ENCODE measurements around the gene RAP1GDS1. TPM values are rescaled to one million over a fixed set of nuclear protein-coding genes. Genes with fewer than 3 reads are reported as not detected.
"Not testable (repeated sequence)": the region's sequence is repeated elsewhere in the genome, so short reads cannot be mapped to it uniquely, and the experiment has no call there.

The RAP1GDS1 gene
- total RNA-seq, 1 experiment from 2014 or later, result 141 TPM

DNA sequence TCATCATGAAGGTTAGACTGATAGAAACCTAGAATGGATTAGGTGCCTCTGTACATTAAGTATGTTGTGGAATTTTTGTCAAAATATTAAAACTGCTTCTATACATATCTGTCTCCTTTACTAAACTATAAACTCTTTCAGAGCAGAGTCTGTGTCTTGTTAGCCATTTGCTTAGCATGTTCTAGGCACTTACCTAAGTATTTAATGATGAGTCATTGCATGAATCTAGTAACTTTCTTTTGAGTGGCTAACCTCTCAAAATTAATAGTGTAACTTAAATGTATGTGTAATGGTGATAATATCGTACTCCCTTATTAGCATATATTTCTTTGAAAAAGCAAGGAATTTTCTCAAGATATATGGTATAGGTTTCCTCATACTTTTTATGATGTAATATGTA, 57.8 kb downstream of the RAP1GDS1 start:
- H3K9ac ChIP-seq (ENCODE audit: low read length), result no peak overlapping the region
- no peaks in the 10 kb centered on the region for H3K27me3 ChIP-seq (ENCODE audit: low read length)
- peaks cover 31% of the 10 kb centered on the region for H3K36me3 ChIP-seq (ENCODE audit: insufficient read depth, low read length)
- DNase-seq, result no peak
- no peaks in the 10 kb centered on the region for H3K9me2 ChIP-seq (replicated peaks; ENCODE audit: insufficient read depth, low read length)
- no peak overlapping the region for H3K4me2 ChIP-seq (ENCODE audit: low read depth, low read length, poor library complexity, severe bottlenecking)
- H3K9me3 ChIP-seq (ENCODE audit: low read length), result peaks cover 17% of the 10 kb centered on the region; the same call in 1 of the 2 replicates
- H3K4me3 ChIP-seq (ENCODE audit: low read length), result no peak overlapping the region
- no peak overlapping the region for H2AFZ ChIP-seq (ENCODE audit: low read length)
- H3K79me2 ChIP-seq (ENCODE audit: low read length), result peaks cover 52% of the 10 kb centered on the region
- no peaks in the 10 kb centered on the region for H4K20me1 ChIP-seq (ENCODE audit: insufficient read depth, low read depth, low read length)
- H3K4me1 ChIP-seq (ENCODE audit: low read length), result no peaks in the 10 kb centered on the region
- no peak overlapping the region for H3K27ac ChIP-seq (ENCODE audit: low read length)

DNA sequence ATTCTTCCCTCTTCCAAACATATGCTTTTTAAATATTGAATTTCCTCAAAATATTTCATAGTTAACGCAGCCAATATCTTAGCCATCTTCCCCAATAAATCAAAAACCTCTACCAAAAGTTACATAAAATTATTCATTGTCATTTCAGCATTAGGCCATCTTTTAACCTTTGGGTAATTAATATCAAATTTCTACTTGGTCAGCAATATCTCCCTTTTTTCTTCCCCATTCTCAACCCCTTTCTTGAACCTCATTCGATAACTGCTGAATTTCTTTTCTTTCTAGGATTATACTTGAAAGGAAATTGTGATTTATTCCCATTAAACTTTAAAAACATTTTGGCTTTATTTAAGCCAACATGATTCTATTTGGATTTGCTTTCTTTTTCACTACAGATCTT, 65.0 kb downstream of the RAP1GDS1 start:
- Histone ChIP-seq H3K36me3 (ENCODE audit: insufficient read depth, low read length) (peaks cover 14% of the 10 kb centered on the region; the same call in 1 of the 2 replicates), H3K79me2 (ENCODE audit: low read length) (peaks cover 35% of the 10 kb centered on the region), H3K27ac (ENCODE audit: low read length) (no peak overlapping the region), H3K9ac (ENCODE audit: low read length) (no peak overlapping the region), H3K4me3 (ENCODE audit: low read length) (no peak overlapping the region), H3K9me2 (replicated peaks; ENCODE audit: insufficient read depth, low read length) (no peaks in the 10 kb centered on the region), H4K20me1 (ENCODE audit: insufficient read depth, low read depth, low read length) (no peaks in the 10 kb centered on the region), H3K4me1 (ENCODE audit: low read length) (no peaks in the 10 kb centered on the region), H3K4me2 (ENCODE audit: low read depth, low read length, poor library complexity, severe bottlenecking) (no peak overlapping the region), H2AFZ (ENCODE audit: low read length) (no peak overlapping the region), H3K9me3 (ENCODE audit: low read length) (peaks cover 14% of the 10 kb centered on the region), H3K27me3 (ENCODE audit: low read length) (no peaks in the 10 kb centered on the region)
- DNase-seq, result no peak

- H2AFZ ChIP-seq (ENCODE audit: low read length), result no peak overlapping the region
- H3K27ac ChIP-seq (ENCODE audit: low read length), result no peak overlapping the region
- H3K27me3 ChIP-seq (ENCODE audit: low read length), result no peaks in the 10 kb centered on the region
- peaks cover 49% of the 10 kb centered on the region for H3K79me2 ChIP-seq (ENCODE audit: low read length)
- peaks cover 14% of the 10 kb centered on the region for H3K9me3 ChIP-seq (ENCODE audit: low read length)
- H3K9ac ChIP-seq (ENCODE audit: low read length), result no peak overlapping the region
- no peak for DNase-seq
- H3K4me2 ChIP-seq (ENCODE audit: low read depth, low read length, poor library complexity, severe bottlenecking), result no peak overlapping the region
- no peaks in the 10 kb centered on the region for H3K9me2 ChIP-seq (replicated peaks; ENCODE audit: insufficient read depth, low read length)
- peaks cover 7% of the 10 kb centered on the region for H3K4me1 ChIP-seq (ENCODE audit: low read length)
- no peak overlapping the region for H3K4me3 ChIP-seq (ENCODE audit: low read length)
- peaks cover 14% of the 10 kb centered on the region; the same call in 1 of the 2 replicates for H3K36me3 ChIP-seq (ENCODE audit: insufficient read depth, low read length)
- no peaks in the 10 kb centered on the region for H4K20me1 ChIP-seq (ENCODE audit: insufficient read depth, low read depth, low read length)
Measured at GRCh38 chr4:98327694-98328093, 66.5 kb downstream of the RAP1GDS1 start.

DNA sequence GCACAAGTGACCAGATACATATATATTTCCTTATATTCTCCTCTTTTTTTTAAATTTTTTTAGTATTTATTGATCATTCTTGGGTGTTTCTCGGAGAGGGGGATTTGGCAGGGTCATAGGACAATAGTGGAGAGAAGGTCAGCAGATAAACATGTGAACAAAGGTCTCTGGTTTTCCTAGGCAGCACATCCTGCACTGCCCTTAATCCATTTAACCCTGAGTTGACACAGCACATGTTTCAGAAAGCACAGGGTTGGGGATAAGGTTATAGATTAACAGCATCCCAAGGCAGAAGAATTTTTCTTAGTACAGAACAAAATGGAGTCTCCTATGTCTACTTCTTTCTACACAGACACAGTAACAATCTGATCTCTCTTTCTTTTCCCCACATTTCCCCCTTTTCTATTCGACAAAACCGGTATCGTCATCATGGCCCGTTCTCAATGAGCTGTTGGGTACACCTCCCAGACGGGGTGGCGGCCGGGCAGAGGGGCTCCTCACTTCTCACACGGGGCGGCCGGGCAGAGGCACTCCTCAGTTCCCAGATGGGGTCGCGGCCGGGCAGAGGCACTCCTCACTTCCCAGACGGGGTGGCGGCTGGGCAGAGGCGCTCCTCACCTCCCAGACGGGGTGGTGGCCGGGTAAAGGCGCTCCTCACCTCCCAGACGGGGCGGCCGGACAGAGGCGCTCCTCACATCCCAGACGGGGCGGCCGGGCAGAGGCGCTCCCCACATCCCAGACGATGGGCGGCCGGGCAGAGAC, 68.9 kb downstream of the RAP1GDS1 start:
- not testable (repeated sequence) for H3K27ac ChIP-seq (ENCODE audit: low read length); H3K27me3 ChIP-seq (ENCODE audit: low read length); H2AFZ ChIP-seq (ENCODE audit: low read length); H3K4me1 ChIP-seq (ENCODE audit: low read length); H3K9ac ChIP-seq (ENCODE audit: low read length); H3K4me2 ChIP-seq (ENCODE audit: low read depth, low read length, poor library complexity, severe bottlenecking); H3K9me2 ChIP-seq (replicated peaks; ENCODE audit: insufficient read depth, low read length); H3K4me3 ChIP-seq (ENCODE audit: low read length); H4K20me1 ChIP-seq (ENCODE audit: insufficient read depth, low read depth, low read length); DNase-seq
- peaks cover 72% of the 10 kb centered on the region for H3K79me2 ChIP-seq (ENCODE audit: low read length)
- H3K36me3 ChIP-seq (ENCODE audit: insufficient read depth, low read length), result peaks cover 14% of the 10 kb centered on the region; the same call in 1 of the 2 replicates
- H3K9me3 ChIP-seq (ENCODE audit: low read length), result peaks cover 14% of the 10 kb centered on the region

GRCh38 chr4:98332017-98332416, 70.8 kb downstream of the RAP1GDS1 start:
- Histone ChIP-seq H2AFZ (ENCODE audit: low read length) (no peak overlapping the region), H3K9me2 (replicated peaks; ENCODE audit: insufficient read depth, low read length) (no peaks in the 10 kb centered on the region), H3K9ac (ENCODE audit: low read length) (no peak overlapping the region), H3K4me3 (ENCODE audit: low read length) (no peak overlapping the region), H4K20me1 (ENCODE audit: insufficient read depth, low read depth, low read length) (no peaks in the 10 kb centered on the region), H3K4me1 (ENCODE audit: low read length) (peaks cover 7% of the 10 kb centered on the region), H3K36me3 (ENCODE audit: insufficient read depth, low read length) (peaks cover 14% of the 10 kb centered on the region; the same call in 1 of the 2 replicates), H3K27ac (ENCODE audit: low read length) (peak overlapping the region; percentile 17; the same call in 1 of the 2 replicates), H3K9me3 (ENCODE audit: low read length) (peaks cover 14% of the 10 kb centered on the region), H3K79me2 (ENCODE audit: low read length) (peaks cover 80% of the 10 kb centered on the region), H3K27me3 (ENCODE audit: low read length) (no peaks in the 10 kb centered on the region), H3K4me2 (ENCODE audit: low read depth, low read length, poor library complexity, severe bottlenecking) (no peak overlapping the region)
- no peak for DNase-seq

DNA sequence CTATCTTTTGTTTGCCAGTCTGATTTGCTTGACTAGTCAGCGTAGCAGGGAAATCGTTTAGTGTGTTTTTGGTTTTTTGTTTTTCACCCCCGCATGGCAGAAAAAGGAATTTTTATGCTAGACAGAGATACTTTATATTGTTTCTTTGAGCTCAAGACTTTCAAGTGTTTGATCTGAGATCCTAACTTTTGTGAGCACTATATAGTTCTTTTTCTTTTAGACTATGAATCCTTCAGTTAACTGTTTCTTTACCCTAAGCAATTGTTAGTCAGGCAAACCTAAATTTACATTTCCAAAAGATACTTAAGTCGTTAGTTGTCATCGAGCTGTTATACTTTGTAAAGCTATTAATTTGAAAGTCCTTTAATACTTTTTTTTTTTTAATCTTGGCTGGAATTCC, 73.3 kb downstream of the RAP1GDS1 start:
- Histone ChIP-seq H3K27ac (ENCODE audit: low read length) (no peak overlapping the region), H3K4me2 (ENCODE audit: low read depth, low read length, poor library complexity, severe bottlenecking) (no peak overlapping the region), H4K20me1 (ENCODE audit: insufficient read depth, low read depth, low read length) (no peaks in the 10 kb centered on the region), H3K4me3 (ENCODE audit: low read length) (no peak overlapping the region), H3K4me1 (ENCODE audit: low read length) (peaks cover 7% of the 10 kb centered on the region), H3K9me2 (replicated peaks; ENCODE audit: insufficient read depth, low read length) (no peaks in the 10 kb centered on the region), H3K36me3 (ENCODE audit: insufficient read depth, low read length) (no peaks in the 10 kb centered on the region; the same call in 1 of the 2 replicates), H3K27me3 (ENCODE audit: low read length) (no peaks in the 10 kb centered on the region), H2AFZ (ENCODE audit: low read length) (no peak overlapping the region), H3K9me3 (ENCODE audit: low read length) (no peaks in the 10 kb centered on the region), H3K9ac (ENCODE audit: low read length) (no peak overlapping the region), H3K79me2 (ENCODE audit: low read length) (peaks cover 80% of the 10 kb centered on the region)
- no peak for DNase-seq

DNA sequence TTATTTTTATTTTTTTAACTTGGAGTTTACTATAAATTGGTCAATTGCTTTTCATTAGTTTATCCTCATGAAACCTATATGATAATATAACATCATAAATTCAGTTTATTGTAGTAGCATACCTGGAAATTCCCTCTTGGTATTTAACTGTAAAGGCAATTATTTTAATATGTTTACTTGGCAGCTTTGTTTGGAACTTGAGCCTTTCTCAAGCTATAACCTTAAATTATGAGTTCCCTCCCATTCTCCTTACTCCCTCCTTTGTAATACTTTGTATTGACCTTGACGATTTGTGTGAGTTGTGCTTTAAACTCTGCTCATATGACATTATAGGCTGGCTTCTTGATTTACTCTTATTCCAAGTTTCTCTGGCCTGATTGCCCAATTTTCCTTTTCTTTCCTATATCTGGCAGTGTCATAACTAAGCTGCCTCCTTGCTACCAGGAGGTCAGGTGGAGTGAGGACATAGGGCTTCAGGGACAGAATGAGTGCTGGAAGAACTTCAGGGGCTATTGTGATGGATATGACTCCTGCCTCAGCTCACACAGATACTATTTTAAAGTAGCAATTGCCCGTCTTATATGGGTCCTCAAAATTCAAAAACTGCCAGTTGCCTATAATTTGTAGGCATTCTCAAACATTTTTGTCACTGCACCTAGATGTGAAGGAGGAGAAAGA, 77.7 kb downstream of the RAP1GDS1 start:
- Histone ChIP-seq H3K4me3 (ENCODE audit: low read length) (no peak overlapping the region), H3K79me2 (ENCODE audit: low read length) (peaks cover 93% of the 10 kb centered on the region), H3K4me1 (ENCODE audit: low read length) (peaks cover 9% of the 10 kb centered on the region), H3K27me3 (ENCODE audit: low read length) (no peaks in the 10 kb centered on the region), H2AFZ (ENCODE audit: low read length) (no peak overlapping the region), H3K27ac (ENCODE audit: low read length) (no peak overlapping the region), H3K9me2 (replicated peaks; ENCODE audit: insufficient read depth, low read length) (no peaks in the 10 kb centered on the region), H3K9me3 (ENCODE audit: low read length) (no peaks in the 10 kb centered on the region), H3K4me2 (ENCODE audit: low read depth, low read length, poor library complexity, severe bottlenecking) (no peak overlapping the region), H3K36me3 (ENCODE audit: insufficient read depth, low read length) (peaks cover 12% of the 10 kb centered on the region; the same call in 1 of the 2 replicates), H4K20me1 (ENCODE audit: insufficient read depth, low read depth, low read length) (no peaks in the 10 kb centered on the region), H3K9ac (ENCODE audit: low read length) (no peak overlapping the region)
- no peak for DNase-seq

- H3K9ac ChIP-seq (ENCODE audit: low read length), result no peak overlapping the region
- H3K4me3 ChIP-seq (ENCODE audit: low read length), result no peak overlapping the region
- H3K9me2 ChIP-seq (replicated peaks; ENCODE audit: insufficient read depth, low read length), result no peaks in the 10 kb centered on the region
- H4K20me1 ChIP-seq (ENCODE audit: insufficient read depth, low read depth, low read length), result no peaks in the 10 kb centered on the region
- peaks cover 92% of the 10 kb centered on the region for H3K79me2 ChIP-seq (ENCODE audit: low read length)
- no peaks in the 10 kb centered on the region for H3K27me3 ChIP-seq (ENCODE audit: low read length)
- peak overlapping the region; percentile 46; the same call in 1 of the 2 replicates for H3K27ac ChIP-seq (ENCODE audit: low read length)
- peaks cover 32% of the 10 kb centered on the region for H3K36me3 ChIP-seq (ENCODE audit: insufficient read depth, low read length)
- no peak overlapping the region for H3K4me2 ChIP-seq (ENCODE audit: low read depth, low read length, poor library complexity, severe bottlenecking)
- H2AFZ ChIP-seq (ENCODE audit: low read length), result no peak overlapping the region
- no peaks in the 10 kb centered on the region for H3K9me3 ChIP-seq (ENCODE audit: low read length)
- no peak for DNase-seq
- peaks cover 9% of the 10 kb centered on the region for H3K4me1 ChIP-seq (ENCODE audit: low read length)
Measured at GRCh38 chr4:98341309-98341708, 80.1 kb downstream of the RAP1GDS1 start.
